Activated CD8-positive, alpha-beta memory T cell treated with anti-CD3 and anti-CD28 coated beads, Interleukin-2, amount 50 U/mL, for 24 hours (primary cell): ENCODE data around the gene TRIM27.
"Not testable (repeated sequence)": the region's sequence is repeated elsewhere in the genome, so short reads cannot be mapped to it uniquely, and the experiment has no call there.

Experiments used
- DNase-seq: peaks from one replicate; pipeline ENCODE4 v3.0.0-alpha.2; 2020; ENCODE audit errors: extremely low read depth

Gene TRIM27

DNA sequence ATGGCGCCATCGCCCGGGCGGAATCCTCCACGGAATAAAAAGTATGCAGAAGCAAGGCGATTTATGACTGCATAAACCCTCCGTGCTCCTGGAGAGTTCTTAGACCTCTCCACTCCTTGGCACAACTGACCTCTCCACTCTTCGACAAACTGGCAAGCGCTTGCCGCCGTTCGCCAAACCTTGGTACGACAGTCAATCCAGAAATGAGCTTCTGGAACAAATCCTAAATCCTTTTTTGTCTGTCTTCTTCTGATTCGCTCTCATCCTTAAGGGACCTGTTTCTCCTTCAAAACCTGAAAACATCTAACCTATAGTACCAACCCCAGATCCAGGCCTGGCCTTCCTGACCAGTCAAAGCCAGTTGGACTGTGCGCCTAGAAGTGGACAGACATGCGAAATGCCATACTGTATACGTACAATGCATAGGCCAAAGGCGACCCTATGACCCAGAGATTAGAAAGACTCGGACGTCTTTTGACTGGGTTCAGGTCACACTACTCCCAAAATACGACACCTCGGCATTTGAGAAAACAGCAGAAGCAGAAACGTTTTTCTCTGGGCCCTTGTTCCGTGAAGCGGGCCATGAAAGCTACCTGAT is 59.4 kb downstream of the TRIM27 start:
- DNase-seq = no peak

DNA sequence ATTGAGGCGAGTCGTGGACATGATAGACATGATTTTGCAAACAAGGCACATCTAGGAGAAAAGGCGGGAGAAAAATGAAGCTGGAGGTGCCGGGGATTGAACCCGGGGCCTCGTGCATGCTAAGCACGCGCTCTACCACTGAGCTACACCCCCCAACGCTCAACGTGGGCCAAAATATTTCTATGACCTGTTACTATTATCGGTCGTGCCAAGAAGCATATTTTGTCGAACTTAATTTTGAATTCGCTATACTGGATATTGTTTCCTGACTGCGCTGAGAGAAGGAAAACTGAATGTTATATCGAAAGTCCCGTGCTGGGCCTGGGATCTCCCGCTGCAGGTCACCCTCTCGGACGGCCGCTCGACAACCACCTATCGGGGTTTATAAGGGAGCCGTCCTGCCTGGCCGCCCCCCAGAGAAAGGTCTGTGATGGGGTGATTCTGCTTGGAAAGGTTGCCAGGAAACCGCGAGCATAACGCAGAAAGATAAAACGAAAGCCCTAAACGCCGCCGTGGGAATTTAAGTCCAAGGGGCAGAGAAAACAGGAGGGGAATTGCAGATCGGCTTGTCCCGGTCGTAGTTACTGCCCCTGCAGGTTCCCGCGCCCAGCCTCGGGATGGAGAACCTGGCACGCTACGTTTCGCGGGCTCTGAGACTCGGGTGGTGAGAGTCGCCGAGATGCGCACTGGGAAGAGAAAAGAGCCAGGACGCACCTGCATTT is 60.0 kb downstream of the TRIM27 start:
- DNase-seq = peak; percentile 76

DNA sequence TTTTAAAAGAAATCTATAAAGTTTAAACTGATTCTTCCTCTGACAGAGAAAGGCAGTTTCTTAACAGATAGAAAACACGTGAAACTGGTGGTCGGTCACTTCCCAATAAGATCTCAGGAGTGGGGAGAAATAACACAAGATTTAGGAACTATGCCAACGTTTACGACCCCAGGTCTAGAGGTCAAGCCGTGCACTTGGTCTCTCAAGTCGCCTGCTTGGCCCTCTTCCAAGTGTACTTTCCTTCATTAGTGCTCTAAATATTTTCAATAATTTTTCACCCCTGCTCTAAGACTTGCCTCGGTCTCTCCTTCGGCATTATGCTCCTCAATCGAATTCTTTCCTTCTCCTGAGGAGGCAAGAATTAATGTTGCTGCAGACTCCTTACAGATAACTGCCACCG is 61.7 kb downstream of the TRIM27 start:
- DNase-seq = no peak

DNA sequence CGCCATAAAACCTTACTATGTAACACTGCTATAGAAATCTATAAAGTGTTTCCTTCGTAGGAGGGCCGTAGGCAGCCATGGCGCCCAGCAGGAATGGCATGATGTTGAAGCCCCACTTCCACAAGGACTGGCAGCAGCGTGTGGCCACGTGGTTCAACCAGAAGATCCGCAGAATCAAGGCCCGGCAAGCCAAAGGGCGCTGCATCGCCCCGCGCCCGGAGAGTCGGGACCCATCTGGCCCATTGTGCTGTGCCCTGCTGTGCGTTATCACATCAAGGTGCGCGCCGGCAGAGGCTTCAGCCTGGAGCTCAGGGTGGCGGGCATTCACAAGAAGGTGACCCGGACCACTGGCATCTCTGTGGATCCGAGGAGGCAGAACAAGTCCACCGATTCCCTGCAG is 62.4 kb downstream of the TRIM27 start:
- DNase-seq = no peak

DNA sequence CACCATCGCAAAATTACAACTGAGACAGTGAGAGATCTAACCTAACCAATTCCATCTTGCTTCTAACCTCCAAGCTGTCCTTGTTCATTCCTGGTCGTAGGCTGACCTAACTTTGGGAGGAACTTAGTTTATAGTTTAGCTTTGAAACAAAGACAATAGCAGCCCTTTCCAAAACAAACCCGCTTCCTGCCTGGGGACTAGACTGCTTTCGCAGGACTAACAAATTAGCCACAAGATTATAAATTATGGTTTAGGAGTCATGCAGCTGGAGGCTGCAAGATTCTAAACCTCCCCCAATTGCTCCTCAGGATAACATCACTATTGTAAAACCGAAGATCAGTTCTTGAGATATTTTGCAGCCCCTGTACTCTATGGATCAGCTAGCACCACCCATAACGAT is 63.2 kb downstream of the TRIM27 start:
- DNase-seq = no peak

DNA sequence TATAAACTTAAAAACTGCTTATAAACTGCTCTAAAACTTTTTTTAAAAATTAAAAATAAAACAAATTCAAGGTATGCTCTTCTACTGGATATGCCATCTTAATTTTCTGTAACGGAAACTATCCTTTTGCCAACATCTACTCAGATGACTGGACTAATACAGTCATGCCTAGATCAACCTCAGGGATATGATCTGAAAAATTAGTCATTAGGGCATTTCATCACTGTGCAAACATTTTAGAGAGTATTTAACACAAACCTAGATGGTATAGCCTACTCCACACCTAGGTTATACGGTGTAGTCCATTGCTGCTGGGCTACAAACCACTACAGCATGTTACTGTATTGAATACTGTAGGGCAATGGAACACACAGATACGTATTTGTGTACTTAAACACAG is 64.8 kb downstream of the TRIM27 start:
- no peak for DNase-seq

DNA sequence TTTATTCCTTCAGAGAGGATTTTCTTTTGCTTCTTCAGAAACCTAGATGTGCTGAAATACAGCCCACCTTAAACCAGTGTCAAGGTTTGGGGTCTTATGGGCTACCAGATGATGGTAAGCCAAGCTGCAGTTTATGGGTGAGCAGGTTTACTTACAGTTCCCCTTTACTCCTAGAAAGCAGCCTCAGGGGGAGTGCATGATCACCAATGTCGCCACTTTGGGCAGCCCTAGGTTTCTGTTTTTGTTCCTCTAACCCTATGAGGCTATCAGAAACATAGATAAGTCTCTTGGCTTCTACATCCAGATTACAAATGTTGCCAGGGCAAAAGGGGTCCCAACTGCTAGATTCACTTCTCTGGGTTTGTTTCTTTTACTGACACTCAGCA is 67.2 kb downstream of the TRIM27 start:
- DNase-seq = no peak

DNA sequence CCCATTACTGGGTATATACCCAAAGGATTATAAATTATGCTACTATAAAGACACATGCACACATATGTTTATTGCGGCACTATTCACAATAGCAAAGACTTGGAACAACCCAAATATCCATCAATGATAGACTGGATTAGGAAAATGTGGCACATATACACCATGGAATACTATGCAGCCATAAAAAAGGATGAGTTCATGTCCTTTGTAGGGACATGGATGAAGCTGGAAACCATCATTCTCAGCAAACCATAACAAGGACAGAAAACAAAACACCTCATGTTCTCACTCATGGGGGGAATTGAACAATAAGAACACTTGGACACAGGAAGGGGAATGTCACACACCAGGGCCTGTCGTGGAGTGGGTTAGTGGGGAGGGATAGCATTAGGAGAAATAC is 69.4 kb downstream of the TRIM27 start:
- not testable (repeated sequence) for DNase-seq
